VCaP (cell line): Measurements from ENCODE around the gene EBPL.
"Not testable (repeated sequence)": the region's sequence is repeated elsewhere in the genome, so short reads cannot be mapped to it uniquely, and the experiment has no call there.

Experiments
- H3K27ac ChIP-seq: fragments of 450-650 bp; 2 replicates; pipeline ENCODE4 v1.5.1; 2017
- TF ChIP-seq, protein P1 (sequence below): fragments of 450-650 bp; conservative IDR thresholded peaks from 2 replicates; pipeline ENCODE4 v1.5.1; 2017; ENCODE audit warnings: mild to moderate bottlenecking, moderate library complexity

The EBPL gene

GRCh38 chr13:49711218-49711863 lies 20.1 kb upstream of the EBPL start:
- TF ChIP-seq, protein P1, sequence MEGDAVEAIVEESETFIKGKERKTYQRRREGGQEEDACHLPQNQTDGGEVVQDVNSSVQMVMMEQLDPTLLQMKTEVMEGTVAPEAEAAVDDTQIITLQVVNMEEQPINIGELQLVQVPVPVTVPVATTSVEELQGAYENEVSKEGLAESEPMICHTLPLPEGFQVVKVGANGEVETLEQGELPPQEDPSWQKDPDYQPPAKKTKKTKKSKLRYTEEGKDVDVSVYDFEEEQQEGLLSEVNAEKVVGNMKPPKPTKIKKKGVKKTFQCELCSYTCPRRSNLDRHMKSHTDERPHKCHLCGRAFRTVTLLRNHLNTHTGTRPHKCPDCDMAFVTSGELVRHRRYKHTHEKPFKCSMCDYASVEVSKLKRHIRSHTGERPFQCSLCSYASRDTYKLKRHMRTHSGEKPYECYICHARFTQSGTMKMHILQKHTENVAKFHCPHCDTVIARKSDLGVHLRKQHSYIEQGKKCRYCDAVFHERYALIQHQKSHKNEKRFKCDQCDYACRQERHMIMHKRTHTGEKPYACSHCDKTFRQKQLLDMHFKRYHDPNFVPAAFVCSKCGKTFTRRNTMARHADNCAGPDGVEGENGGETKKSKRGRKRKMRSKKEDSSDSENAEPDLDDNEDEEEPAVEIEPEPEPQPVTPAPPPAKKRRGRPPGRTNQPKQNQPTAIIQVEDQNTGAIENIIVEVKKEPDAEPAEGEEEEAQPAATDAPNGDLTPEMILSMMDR = no peak
- no peak overlapping the region for H3K27ac ChIP-seq

DNA sequence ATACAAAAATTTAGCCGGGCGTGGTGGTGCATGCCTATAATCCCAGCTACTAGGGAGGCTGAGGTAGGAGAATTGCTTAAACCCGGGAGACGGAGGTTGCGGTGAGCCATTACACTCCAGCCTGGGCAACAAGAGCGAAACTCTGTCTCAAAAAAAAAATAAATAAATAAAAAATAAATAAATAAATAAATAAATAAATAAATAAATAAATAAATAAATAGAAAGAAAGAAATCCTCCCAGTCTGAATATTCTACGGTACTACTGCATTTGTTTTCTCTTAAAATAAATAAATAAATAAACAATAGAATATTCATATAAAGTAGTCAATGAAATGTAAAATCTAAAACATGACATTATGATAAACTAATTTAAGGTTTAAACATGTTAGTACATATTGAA lies 13.0 kb upstream of the EBPL start:
- H3K27ac ChIP-seq = not testable (repeated sequence)

DNA sequence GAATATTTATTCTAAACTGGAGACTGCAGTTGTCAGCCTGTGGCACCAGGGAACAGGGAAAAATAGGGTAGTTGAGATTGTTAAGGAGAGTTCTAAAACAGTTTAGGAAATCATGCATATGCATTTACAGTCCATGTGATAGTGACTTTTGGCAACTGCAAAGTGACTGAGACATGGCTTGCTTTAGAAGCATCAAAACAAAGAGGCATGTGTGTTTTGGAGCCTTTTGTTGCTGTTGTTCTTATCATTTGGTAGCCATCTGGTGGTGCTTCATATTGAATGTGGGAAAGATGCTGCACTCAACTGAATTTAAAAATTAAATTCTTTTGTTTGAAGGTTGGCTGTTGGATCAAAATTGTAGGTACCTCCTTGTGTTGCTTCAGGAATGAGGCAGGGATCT lies 10.2 kb upstream of the EBPL start:
- TF ChIP-seq, protein P1 = no peak
- H3K27ac ChIP-seq = no peak overlapping the region

- TF ChIP-seq, protein P1 = no peak
- H3K27ac ChIP-seq = no peak overlapping the region
Observed at GRCh38 chr13:49697468-49697867, 6.2 kb upstream of the EBPL start.

- TF ChIP-seq, protein P1 = no peak
- H3K27ac ChIP-seq = no peak overlapping the region
Observed at GRCh38 chr13:49694446-49694845, 3.2 kb upstream of the EBPL start.

DNA sequence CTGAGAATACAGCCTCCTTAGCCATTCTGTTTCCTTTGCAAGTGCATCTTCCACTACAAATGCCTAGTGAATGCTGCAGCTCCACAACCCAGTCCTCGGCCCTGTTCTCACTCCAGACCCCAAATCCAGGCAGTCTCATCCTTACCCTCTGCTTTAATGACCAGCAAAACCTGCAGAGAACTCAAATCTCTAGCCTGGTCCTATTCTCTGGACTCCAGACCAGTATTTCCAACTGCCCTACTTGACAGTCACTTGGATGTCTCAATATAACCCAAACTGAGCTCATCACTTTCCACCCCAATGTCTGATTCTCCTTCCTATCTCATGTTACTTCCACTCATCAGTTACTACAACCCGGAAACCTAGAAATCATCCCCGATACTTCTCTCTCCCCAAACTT lies 2.6 kb upstream of the EBPL start:
- H3K27ac ChIP-seq = no peak overlapping the region
- TF ChIP-seq, protein P1 = no peak

DNA sequence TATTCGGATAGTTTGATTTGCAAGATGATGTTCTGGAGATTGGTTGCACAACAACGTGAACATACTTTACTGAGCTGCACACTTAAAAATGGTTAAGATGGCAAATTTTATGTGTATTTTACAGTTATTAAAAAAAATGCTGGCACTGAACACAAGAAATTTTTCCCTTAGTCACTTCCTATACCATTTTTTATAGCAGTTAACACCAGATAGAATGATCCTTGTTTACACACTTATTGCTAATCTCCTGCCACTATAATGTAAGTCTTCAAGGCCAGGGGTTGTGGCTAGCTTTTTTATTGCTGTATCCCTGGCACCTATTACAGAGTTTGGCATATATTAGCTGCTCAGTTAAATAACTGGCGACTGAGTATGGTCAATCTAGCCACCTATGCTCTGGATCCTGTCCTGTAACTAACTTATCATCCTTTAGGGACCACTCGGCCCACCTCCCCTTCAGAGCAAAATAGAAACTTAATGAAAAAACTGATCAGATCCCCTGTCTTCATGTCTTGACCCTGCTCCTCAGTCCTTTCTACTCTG lies 2.0 kb upstream of the EBPL start:
- no peak overlapping the region for H3K27ac ChIP-seq
- TF ChIP-seq, protein P1 = no peak
